ENCODE data around the gene TAB2. TPM values are rescaled to one million over a fixed set of nuclear protein-coding genes. Genes with fewer than 3 reads are reported as not detected.

TAB2 gene
- total RNA-seq, 4 donors from 2014 or later: 59.2 to 121 (median 83.8) TPM

DNA sequence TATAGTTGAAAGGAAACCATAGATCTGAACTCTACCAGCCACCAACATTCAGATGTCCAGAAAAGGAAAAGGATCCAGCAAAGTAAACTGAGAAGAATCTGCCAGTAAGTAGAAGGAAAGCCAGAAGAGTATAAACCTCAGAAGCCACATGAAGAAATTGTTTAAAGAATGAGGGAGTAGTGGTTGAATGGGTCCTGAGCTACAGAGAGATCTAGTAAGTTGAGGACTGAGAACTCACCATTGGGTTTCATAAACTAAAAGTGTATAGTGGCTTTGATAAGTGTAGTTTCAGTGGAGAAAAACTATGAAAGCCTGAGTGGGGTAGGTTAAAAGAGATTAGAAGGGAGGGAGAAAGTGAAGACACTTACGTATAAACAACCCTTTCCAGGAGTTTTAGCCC lies 50.6 kb downstream of the TAB2 start:
- TF ChIP-seq, protein P1, sequence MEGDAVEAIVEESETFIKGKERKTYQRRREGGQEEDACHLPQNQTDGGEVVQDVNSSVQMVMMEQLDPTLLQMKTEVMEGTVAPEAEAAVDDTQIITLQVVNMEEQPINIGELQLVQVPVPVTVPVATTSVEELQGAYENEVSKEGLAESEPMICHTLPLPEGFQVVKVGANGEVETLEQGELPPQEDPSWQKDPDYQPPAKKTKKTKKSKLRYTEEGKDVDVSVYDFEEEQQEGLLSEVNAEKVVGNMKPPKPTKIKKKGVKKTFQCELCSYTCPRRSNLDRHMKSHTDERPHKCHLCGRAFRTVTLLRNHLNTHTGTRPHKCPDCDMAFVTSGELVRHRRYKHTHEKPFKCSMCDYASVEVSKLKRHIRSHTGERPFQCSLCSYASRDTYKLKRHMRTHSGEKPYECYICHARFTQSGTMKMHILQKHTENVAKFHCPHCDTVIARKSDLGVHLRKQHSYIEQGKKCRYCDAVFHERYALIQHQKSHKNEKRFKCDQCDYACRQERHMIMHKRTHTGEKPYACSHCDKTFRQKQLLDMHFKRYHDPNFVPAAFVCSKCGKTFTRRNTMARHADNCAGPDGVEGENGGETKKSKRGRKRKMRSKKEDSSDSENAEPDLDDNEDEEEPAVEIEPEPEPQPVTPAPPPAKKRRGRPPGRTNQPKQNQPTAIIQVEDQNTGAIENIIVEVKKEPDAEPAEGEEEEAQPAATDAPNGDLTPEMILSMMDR (IDR thresholded peaks at IDR 0.05; ENCODE audit: low read depth): no peak

DNA sequence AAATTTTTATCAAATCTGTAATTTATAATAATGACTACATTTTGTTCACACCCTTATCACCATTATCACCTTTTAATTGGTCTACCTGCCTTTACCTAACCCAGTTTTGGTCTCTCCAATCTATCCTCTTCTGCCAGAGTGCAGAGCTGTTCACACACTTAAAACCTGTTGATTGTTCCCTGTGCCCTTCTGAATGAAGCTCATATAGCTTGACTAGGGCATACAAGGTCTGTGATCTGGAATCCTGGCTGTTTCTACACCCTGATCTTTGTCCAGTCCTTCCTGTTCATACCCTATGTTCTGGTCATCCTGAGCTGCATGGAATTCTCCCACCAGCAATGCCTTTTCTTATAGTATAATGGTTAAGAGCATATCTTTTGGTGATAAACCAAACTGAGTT lies 53.6 kb downstream of the TAB2 start:
- TF ChIP-seq, protein P1 (IDR thresholded peaks at IDR 0.05; ENCODE audit: low read depth): no peak

DNA sequence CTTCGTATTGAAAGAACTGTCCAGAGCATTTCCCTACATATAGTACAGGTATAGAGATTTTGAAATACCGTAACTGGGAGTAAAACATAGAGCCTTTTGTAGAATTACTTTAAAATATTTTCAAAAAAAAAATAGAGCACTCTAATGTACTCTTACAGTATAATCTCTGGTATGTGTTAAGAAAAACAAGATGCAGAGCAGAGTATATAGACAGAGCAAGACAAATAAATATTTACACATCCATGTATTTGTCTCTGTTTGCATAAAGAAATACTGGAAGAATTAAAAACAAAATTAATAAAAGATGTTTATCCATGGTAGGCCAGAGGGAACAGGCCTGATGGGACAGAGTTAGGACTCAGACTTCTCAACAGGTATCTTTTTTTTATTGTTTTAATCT lies 54.5 kb downstream of the TAB2 start:
- TF ChIP-seq, protein P1 (IDR thresholded peaks at IDR 0.05; ENCODE audit: low read depth): no peak

DNA sequence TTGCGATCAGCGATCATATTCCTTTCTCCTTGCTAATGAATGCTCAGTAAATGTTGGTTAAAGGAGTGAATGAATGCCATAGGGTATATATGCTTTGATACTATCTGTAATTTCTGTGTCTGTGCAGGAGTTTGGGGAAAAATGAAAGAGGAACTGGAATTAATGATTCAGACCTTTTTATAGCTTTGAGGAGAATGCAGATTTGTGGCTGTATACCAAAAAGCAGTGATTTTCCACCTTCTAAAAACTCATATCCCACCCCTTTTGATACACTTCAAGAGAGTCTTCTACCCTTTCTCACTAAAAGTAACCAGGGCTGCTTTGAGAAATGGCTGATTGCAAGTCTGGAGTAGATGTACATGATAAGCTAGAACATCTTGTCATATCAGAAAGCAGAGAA lies 56.0 kb downstream of the TAB2 start:
- TF ChIP-seq, protein P1 (IDR thresholded peaks at IDR 0.05; ENCODE audit: low read depth): no peak

DNA sequence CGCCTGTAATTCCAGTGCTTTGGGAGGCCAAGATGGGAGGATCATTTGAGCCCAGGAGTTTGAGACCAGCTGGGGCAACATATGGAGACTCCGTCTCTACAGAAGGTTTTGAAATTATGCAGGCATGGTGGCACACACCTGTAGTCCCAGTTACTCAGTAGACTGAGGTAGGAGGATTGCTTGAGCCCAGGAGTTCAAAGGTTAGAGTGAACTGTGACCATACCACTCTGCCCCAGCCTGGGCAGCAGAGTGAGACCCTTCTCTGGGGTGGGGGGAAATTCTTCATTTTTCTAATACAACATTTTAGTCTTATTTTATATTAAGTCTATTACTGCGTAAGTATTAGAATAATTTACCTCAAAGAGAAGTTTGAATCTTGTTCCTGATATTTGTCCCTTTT lies 62.5 kb downstream of the TAB2 start:
- TF ChIP-seq, protein P1 (IDR thresholded peaks at IDR 0.05; ENCODE audit: low read depth): no peak

DNA sequence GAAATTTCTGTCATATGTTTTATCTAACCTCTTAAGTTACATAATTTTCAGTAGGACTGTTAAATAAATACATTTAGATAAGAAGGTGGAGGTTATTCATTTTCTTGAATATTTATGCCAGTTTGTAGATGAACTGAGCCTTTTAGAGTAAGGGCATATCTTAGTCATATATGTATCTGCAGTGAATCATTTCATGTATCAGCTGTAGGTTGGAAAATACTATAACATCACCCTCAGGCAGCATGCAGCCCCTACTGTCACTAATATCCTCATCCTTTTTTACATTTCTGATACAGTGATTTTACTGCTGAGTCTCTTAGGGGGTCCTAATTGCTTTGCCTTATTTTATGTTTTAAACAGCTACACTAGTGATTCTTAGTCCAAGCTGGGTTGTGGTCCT lies 63.0 kb downstream of the TAB2 start:
- TF ChIP-seq, protein P1 (IDR thresholded peaks at IDR 0.05; ENCODE audit: low read depth): no peak

DNA sequence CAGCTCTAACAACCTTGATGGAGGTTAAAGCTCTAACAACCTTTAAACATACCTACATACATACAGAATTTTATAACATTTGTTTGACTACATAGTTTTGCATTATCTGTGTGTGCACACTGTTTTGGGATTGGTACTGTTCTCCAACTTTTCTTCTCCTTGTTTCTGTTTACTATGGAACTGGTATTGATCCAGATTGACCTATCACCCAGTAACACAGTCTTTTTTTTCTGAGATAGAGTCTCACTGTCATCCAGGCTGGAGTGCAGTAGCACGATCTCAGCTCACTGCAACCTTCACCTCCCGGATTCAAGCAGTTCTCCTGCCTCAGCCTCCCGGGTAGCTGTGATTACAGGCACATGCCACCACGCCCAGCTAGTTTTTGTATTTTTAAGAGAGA lies 65.9 kb downstream of the TAB2 start:
- TF ChIP-seq, protein P1 (IDR thresholded peaks at IDR 0.05; ENCODE audit: low read depth): no peak
